Astrocyte (in vitro differentiated cells and primary cell): ENCODE data around the gene FAP.

ENCODE experiments used
- CTCF ChIP-seq: IDR thresholded peaks from 2 replicates; pipeline ENCODE4 v1.5.1; 2011; ENCODE audit warnings: low read depth, mild to moderate bottlenecking, inconsistent platforms, low read length, moderate library complexity; ENCODE audit not compliant: insufficient read depth
- EZH2 ChIP-seq: IDR thresholded peaks from 2 replicates; pipeline ENCODE4 v1.6.1; 2012; ENCODE audit warnings: mild to moderate bottlenecking, low read length, inconsistent platforms; ENCODE audit not compliant: insufficient read depth

- TF ChIP-seq CTCF (no peak), EZH2 (no peak)
Observed at GRCh38 chr2:162196638-162197037, 46.6 kb downstream of the FAP start.
